ENCODE measurements around the gene UBE2H. TPM values are rescaled to one million over a fixed set of nuclear protein-coding genes. Genes with fewer than 3 reads are reported as not detected.
"Not testable (repeated sequence)": the region's sequence is repeated elsewhere in the genome, so short reads cannot be mapped to it uniquely, and the experiment has no call there.

The UBE2H gene
- total RNA-seq, 1 donor from 2014 or later = 112 TPM

- peak overlapping the region; percentile 58 for H3K27ac ChIP-seq (replicated peaks)
- no peaks in the 10 kb centered on the region for H3K9me3 ChIP-seq (replicated peaks)
- DNase-seq = no peak
- H3K4me3 ChIP-seq = no peak overlapping the region
- TF ChIP-seq, protein P1, sequence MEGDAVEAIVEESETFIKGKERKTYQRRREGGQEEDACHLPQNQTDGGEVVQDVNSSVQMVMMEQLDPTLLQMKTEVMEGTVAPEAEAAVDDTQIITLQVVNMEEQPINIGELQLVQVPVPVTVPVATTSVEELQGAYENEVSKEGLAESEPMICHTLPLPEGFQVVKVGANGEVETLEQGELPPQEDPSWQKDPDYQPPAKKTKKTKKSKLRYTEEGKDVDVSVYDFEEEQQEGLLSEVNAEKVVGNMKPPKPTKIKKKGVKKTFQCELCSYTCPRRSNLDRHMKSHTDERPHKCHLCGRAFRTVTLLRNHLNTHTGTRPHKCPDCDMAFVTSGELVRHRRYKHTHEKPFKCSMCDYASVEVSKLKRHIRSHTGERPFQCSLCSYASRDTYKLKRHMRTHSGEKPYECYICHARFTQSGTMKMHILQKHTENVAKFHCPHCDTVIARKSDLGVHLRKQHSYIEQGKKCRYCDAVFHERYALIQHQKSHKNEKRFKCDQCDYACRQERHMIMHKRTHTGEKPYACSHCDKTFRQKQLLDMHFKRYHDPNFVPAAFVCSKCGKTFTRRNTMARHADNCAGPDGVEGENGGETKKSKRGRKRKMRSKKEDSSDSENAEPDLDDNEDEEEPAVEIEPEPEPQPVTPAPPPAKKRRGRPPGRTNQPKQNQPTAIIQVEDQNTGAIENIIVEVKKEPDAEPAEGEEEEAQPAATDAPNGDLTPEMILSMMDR (IDR thresholded peaks at IDR 0.05; ENCODE audit: borderline replicate concordance) = no peak
- H3K4me1 ChIP-seq = peaks cover 86% of the 10 kb centered on the region
- intact Hi-C loops (cut with micrococcal nuclease) = loop anchor here (10.0 kb wide), 1 partner anchor 178 kb away; no protein-coding TSS in a partner anchor
- H3K27me3 ChIP-seq (ENCODE audit: low read depth) = no peaks in the 10 kb centered on the region
- peaks cover 34% of the 10 kb centered on the region for H3K36me3 ChIP-seq
Observed at GRCh38 chr7:129836983-129837382, 115.8 kb downstream of the UBE2H start.

- Histone ChIP-seq H3K4me3 (no peak overlapping the region), H3K27me3 (ENCODE audit: low read depth) (no peaks in the 10 kb centered on the region), H3K4me1 (peaks cover 86% of the 10 kb centered on the region), H3K27ac (replicated peaks) (peak overlapping the region; percentile 58), H3K9me3 (replicated peaks) (no peaks in the 10 kb centered on the region), H3K36me3 (peaks cover 34% of the 10 kb centered on the region)
- TF ChIP-seq, protein P1 (IDR thresholded peaks at IDR 0.05; ENCODE audit: borderline replicate concordance) = no peak
- no peak for DNase-seq
- intact Hi-C loops (cut with micrococcal nuclease) = loop anchor here (10.0 kb wide), 1 partner anchor 179 kb away; no protein-coding TSS in a partner anchor
Observed at GRCh38 chr7:129835569-129835968, 117.2 kb downstream of the UBE2H start.

- H3K27me3 ChIP-seq (ENCODE audit: low read depth); H3K9me3 ChIP-seq (replicated peaks); H3K4me3 ChIP-seq; DNase-seq; H3K27ac ChIP-seq (replicated peaks): not testable (repeated sequence)
- H3K36me3 ChIP-seq = peaks cover 26% of the 10 kb centered on the region
- peaks cover 91% of the 10 kb centered on the region for H3K4me1 ChIP-seq
- intact Hi-C loops (cut with micrococcal nuclease) = loop anchor here (10.0 kb wide), 1 partner anchor 181 kb away; no protein-coding TSS in a partner anchor
Observed at GRCh38 chr7:129833353-129833752, 119.4 kb downstream of the UBE2H start.

DNA sequence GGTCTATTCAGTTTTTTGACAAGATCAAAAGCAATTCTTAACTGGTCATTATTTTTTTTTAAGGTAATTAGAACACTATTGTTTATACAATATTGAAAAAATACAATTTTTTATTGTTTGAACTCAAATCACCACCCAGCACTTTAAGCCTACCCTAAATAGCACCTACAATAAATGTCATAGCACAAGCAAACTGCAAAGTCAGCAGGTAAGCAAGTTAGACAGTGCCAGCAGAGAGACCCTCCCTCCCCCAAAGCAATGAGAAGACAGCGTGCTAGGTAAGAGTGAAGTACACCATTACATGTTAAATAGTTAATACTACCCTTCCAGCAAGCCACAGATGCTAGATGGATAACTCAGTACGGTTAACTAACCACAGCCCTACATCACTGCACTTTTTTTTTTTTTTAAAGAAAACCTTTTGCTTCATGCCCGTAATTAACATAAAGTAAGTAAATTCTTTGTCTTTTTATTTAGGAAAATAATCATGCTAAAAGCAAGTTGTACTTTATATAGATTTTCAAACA lies 120.0 kb downstream of the UBE2H start:
- TF ChIP-seq, protein P1 (IDR thresholded peaks at IDR 0.05; ENCODE audit: borderline replicate concordance) = no peak
- H3K4me1 ChIP-seq = peaks cover 85% of the 10 kb centered on the region
- H3K36me3 ChIP-seq = peaks cover 20% of the 10 kb centered on the region
- peak overlapping the region; percentile 75 for H3K27ac ChIP-seq (replicated peaks)
- H3K9me3 ChIP-seq (replicated peaks) = no peaks in the 10 kb centered on the region
- DNase-seq = no peak
- H3K4me3 ChIP-seq = no peak overlapping the region
- intact Hi-C loops (cut with micrococcal nuclease) = loop anchor here (10.0 kb wide), 1 partner anchor 182 kb away; no protein-coding TSS in a partner anchor
- no peaks in the 10 kb centered on the region for H3K27me3 ChIP-seq (ENCODE audit: low read depth)

DNA sequence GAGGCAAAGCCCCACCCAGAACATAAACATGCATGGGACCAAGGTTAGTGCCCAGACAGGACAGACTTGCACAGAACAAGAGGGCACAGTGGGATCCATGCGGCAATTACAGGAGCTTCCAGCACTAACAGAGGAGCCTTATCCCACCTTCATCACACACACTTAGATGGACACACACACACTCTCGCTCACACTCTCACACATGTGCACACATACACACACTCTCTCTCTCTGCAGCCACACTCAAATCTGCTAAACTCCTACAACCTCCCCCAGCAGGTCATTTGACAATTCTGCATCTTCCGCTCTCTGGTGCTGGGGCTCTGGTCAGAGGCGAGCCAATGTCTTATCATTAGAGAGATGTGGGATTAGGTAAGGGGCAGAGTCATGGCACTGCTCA lies 120.5 kb downstream of the UBE2H start:
- intact Hi-C loops (cut with micrococcal nuclease) = loop anchor here (10.0 kb wide), 1 partner anchor 183 kb away; no protein-coding TSS in a partner anchor
- DNase-seq = no peak
- Histone ChIP-seq H3K27ac (replicated peaks) (peak overlapping the region; percentile 75), H3K27me3 (ENCODE audit: low read depth) (no peaks in the 10 kb centered on the region), H3K9me3 (replicated peaks) (no peaks in the 10 kb centered on the region), H3K4me1 (peaks cover 81% of the 10 kb centered on the region), H3K36me3 (peaks cover 19% of the 10 kb centered on the region), H3K4me3 (no peak overlapping the region)
- TF ChIP-seq, protein P1 (IDR thresholded peaks at IDR 0.05; ENCODE audit: borderline replicate concordance) = no peak

- Histone ChIP-seq H3K27ac (replicated peaks) (peak overlapping the region; percentile 75), H3K27me3 (ENCODE audit: low read depth) (no peaks in the 10 kb centered on the region), H3K4me3 (no peak overlapping the region), H3K9me3 (replicated peaks) (no peaks in the 10 kb centered on the region), H3K36me3 (peaks cover 19% of the 10 kb centered on the region), H3K4me1 (peaks cover 73% of the 10 kb centered on the region)
- no peak for DNase-seq
- TF ChIP-seq, protein P1 (IDR thresholded peaks at IDR 0.05; ENCODE audit: borderline replicate concordance) = no peak
- intact Hi-C loops (cut with micrococcal nuclease) = loop anchor here (10.0 kb wide), 1 partner anchor 183 kb away; no protein-coding TSS in a partner anchor
Observed at GRCh38 chr7:129831424-129832058, 121.2 kb downstream of the UBE2H start.
